ENCODE results near the gene SMC1B. TPM values are rescaled to one million over a fixed set of nuclear protein-coding genes. Genes with fewer than 3 reads are reported as not detected.

SMC1B gene
- total and polyA plus RNA-seq, 4 donors = 0.02 to 0.05 TPM; not detected in 2

DNA sequence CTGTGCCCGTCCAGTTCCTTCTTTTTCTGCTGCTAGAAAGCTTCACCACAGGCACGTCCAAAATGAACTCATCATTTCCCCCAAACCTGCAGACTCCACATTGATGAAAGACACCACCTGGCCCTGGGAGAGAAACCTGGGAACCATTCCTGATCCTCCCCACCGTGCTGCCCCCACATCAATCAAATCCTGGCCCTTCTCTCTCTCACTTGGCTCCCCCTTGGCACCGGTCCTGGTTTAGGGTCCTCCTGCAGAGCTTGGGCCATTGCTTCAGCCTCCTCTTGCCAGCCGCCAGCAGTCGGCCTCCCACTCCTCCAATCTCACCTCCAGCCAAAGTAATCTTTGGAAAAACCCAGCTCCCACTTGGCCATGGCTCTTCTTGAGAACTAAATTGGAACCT, 38.6 kb upstream of the SMC1B start:
- no peak overlapping the region for H3K4me3 ChIP-seq (ENCODE audit: low read depth in 1 of 3, low read length in 3 of 3)
- WGBS = 85% methylated on average over 6 of the region's 6 CpGs
- H3K4me1 ChIP-seq (ENCODE audit: control insufficient read depth in 4 of 4, insufficient read depth in 4 of 4, low read length in 3 of 4) = no peaks in the 10 kb centered on the region
- no peak for DNase-seq (ENCODE audit: low spot score)
- H3K27ac ChIP-seq (ENCODE audit: low read depth in 1 of 2, low read length in 2 of 2) = no peak overlapping the region
- no peaks in the 10 kb centered on the region for H3K9me3 ChIP-seq (ENCODE audit: control insufficient read depth in 4 of 4, low read length in 3 of 4)
- H3K9ac ChIP-seq (ENCODE audit: low read depth in 1 of 2, low read length in 2 of 2) = no peak overlapping the region
- no peaks in the 10 kb centered on the region for H3K36me3 ChIP-seq (ENCODE audit: control insufficient read depth in 4 of 4, insufficient read depth in 3 of 4, low read depth in 1 of 4, low read length in 3 of 4)
- TF ChIP-seq JUND (IDR thresholded peaks at IDR 0.05) = no peak
- no peak for TF ChIP-seq FOXA1 (IDR thresholded peaks at IDR 0.05)
- TF ChIP-seq HNF4A (conservative IDR thresholded peaks at IDR 0.05) = no peak
- TF ChIP-seq CTCF (IDR thresholded peaks at IDR 0.05; ENCODE audit: low read depth, low read length, missing input control) = no peak
- TF ChIP-seq YY1 (IDR thresholded peaks at IDR 0.05) = no peak
- TF ChIP-seq RXRA (IDR thresholded peaks at IDR 0.05) = no peak
- no peak for TF ChIP-seq REST (IDR thresholded peaks at IDR 0.05)
- no peak for TF ChIP-seq MAX (IDR thresholded peaks at IDR 0.05)
- TF ChIP-seq NR2F2 (IDR thresholded peaks at IDR 0.05) = no peak
- TF ChIP-seq FOXA2 (IDR thresholded peaks at IDR 0.05) = no peak
- no peak for TF ChIP-seq GABPA (IDR thresholded peaks at IDR 0.05 in 1 of 2, conservative IDR thresholded peaks at IDR 0.05 in 1 of 2)
- TF ChIP-seq HNF4G (IDR thresholded peaks at IDR 0.05) = no peak
- no peak for TF ChIP-seq EGR1 (IDR thresholded peaks at IDR 0.05; ENCODE audit: low read depth in 2 of 2)
- no peaks in the 10 kb centered on the region for H3K27me3 ChIP-seq (ENCODE audit: control insufficient read depth in 4 of 4, insufficient read depth in 4 of 4, low read length in 3 of 4)

GRCh38 chr22:45450921-45451651, 37.7 kb upstream of the SMC1B start:
- no peak for DNase-seq (ENCODE audit: low spot score)
- no peak for TF ChIP-seq MAX (IDR thresholded peaks at IDR 0.05)
- TF ChIP-seq NR2F2 (IDR thresholded peaks at IDR 0.05) = peak; percentile 50
- no peak for TF ChIP-seq HNF4A (conservative IDR thresholded peaks at IDR 0.05)
- WGBS = 83% methylated on average over 12 of the region's 12 CpGs

More at GRCh38 chr22:45450921-45451651, 37.7 kb upstream of the SMC1B start:
- Histone ChIP-seq H3K27ac (ENCODE audit: low read depth in 1 of 2, low read length in 2 of 2) (no peak overlapping the region), H3K9me3 (ENCODE audit: control insufficient read depth in 4 of 4, low read length in 3 of 4) (no peaks in the 10 kb centered on the region), H3K27me3 (ENCODE audit: control insufficient read depth in 4 of 4, insufficient read depth in 4 of 4, low read length in 3 of 4) (no peaks in the 10 kb centered on the region), H3K4me3 (ENCODE audit: low read depth in 1 of 3, low read length in 3 of 3) (no peak overlapping the region), H3K9ac (ENCODE audit: low read depth in 1 of 2, low read length in 2 of 2) (no peak overlapping the region), H3K4me1 (ENCODE audit: control insufficient read depth in 4 of 4, insufficient read depth in 4 of 4, low read length in 3 of 4) (no peaks in the 10 kb centered on the region), H3K36me3 (ENCODE audit: control insufficient read depth in 4 of 4, insufficient read depth in 3 of 4, low read depth in 1 of 4, low read length in 3 of 4) (no peaks in the 10 kb centered on the region)
